HG02885 (cell line): ENCODE results near the gene MEGF9.

Experiments
- ATAC-seq: cut with Tn5 transposase; IDR thresholded peaks from one replicate; pipeline ENCODE4 v1.9.1; 2021; ENCODE audit warnings: mild to moderate bottlenecking; ENCODE audit not compliant: unreplicated experiment, poor library complexity

Gene MEGF9

GRCh38 chr9:120593250-120593954 is 120.9 kb downstream of the MEGF9 start:
- ATAC-seq = no peak

DNA sequence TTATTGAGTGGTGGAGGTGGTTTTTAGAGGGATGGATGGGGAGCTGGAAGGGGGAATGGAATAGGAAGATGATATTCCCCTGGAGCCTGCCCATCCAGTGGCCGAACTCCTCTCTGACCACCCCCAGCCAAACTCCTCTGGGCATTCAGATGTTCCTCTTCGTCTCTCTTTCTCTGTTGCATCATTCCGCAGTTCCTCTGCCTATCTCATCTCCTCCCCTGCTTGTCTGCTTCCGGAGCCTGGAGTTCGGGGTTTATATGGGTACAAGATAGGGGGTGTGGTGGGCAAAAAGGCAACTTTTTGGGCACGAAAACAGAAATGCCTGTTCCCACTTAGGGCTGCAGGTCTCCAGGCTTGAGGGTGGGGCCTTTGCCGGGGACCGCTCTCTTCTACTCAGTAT is 122.1 kb downstream of the MEGF9 start:
- no peak for ATAC-seq

DNA sequence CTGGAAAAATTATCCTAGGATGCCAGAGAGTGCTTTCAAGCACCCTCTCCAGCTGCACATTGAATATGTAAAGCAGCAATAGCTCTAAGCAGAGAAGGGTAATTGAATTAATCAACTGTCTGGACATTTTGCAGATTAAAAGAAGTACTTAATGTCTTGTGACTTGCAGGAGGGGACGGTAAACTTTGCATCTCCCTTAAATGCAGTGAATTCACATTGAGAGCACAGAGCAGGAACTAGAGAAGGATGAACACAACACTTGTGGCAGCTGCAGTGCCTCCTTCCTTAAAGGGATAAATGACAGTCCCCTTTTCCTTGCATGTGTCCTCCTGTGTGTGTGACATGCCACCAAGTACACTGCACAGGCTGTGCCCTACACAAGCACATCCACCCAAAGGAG is 126.9 kb downstream of the MEGF9 start:
- ATAC-seq = no peak

DNA sequence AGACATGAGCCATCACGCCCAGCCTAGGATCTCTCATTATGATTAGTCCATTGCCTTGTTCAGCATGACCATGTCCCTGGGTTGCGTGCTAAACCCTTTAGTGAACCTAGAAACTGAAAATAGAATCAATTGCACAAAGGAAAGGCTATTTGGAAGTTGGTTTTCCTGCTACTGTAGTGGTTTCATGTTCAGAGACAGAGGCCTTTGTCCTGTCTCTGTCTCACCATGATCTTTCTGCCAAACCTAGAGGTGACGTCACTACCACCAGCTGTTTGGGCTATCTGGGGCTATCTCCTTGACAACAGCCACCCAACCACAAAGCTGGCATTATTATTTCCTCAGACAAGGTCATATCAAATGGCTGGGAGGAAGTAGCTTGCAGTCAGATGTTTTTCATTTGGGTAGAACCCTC is 130.3 kb downstream of the MEGF9 start:
- ATAC-seq = no peak

GRCh38 chr9:120580051-120580896 is 134.0 kb downstream of the MEGF9 start, which contains the start of gene CDK5RAP2:
Gene CDK5RAP2 (minus strand): TSS chr9:120580167. CDS start chr9:120579978, 189 bp downstream.
- ATAC-seq = peak; percentile 97

DNA sequence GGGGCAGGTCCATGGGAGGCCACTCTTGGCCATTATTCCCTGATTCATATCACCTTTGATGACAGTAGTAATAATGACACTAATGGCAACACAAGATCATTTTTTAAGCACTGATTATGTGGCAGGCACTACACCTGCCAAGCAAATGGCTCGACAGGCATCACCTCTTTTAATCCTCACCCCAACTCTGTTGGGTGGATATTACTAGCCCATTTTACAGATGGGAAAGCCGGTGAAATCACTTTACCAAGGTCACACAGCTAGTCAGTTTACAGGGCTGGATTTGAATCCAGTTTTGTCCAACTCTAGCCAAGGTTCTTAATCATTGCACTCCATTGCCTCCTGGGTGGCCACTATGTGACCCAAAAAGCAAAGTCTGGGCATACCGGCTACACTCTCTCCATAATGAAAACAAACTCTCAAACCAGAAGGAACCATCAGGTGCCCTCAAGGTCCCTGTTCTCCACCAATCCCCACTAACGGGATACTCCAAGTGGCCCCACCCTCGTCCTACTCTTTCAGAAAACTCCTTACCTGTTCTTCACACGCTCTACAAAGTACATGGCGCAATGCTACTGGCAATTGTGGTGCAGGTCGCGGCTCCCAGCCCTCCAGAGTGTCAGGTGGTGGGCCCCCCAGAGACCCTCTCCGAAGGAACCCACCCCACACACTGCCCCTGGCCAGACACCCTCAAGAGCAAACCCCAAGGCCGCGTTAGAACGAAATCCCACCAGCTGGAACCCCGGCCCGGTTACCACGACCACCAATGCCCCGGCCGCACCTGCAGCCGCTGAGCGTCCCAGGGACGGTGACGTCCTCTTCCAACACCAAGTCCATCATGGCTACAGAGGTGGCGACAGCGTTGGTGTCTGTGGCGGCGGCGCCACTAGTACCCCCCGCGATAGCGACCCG is 134.9 kb downstream of the MEGF9 start:
- peak; percentile 46 for ATAC-seq

DNA sequence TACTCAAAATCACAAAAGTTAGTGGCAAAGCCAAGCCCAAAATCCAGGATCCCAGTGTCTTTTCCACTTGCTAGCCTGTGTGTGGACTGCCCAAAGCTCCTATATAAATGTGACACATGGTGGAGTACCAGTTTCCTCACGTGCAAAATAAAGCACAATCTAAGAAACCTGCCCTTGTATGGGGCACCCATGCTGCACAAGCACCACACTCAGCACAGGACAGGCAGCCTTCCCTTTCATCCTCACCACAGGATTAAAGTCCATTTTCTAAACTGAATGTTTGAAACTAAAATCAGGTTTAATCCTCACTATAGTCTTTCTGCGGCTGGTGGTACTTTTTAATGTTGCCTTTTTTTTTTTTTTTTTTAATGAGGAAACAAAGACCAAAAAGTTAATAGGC is 139.8 kb downstream of the MEGF9 start:
- ATAC-seq = no peak

GRCh38 chr9:120572472-120572871 is 141.8 kb downstream of the MEGF9 start:
- ATAC-seq = no peak

- ATAC-seq = no peak
Measured at GRCh38 chr9:120571443-120572257, 142.6 kb downstream of the MEGF9 start.

DNA sequence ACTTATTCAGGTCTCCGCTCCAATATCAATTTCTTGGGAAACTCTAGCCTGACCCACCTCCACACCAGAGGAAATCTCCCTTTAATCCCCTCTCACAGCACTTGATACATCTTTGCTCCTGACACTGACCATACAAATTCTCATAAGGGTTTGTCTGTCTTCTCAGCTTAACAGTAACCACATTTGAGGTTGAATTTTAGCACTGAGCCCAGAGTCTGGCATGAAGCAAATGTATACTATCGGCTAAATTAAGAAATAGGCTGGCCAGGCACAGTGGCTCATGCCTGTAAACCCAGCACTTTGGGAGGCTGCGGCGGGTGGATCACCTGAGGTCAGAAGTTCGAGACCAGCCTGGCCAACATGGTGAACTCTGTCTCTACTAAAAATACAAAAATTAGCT is 144.0 kb downstream of the MEGF9 start:
- no peak for ATAC-seq

DNA sequence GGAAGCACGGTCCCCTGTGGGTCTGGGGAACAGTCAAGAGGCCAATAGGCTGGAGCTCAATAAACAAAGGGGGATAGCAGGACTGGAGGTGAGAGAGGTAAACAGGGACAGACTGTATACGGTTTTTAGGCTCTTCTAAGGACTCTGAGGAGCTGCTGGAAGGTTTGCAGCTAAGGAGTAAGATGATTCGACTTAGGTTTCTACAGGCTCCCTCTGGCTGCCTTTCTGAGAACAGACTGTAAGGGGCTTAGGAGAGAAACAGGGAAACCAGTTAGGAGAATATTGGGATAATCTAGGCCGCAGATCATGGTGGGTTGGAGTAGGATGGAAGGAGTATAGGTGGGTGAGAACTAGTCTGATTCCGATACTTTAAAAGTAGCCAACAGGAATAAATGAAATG is 144.7 kb downstream of the MEGF9 start:
- no peak for ATAC-seq

GRCh38 chr9:120568816-120569215 is 145.5 kb downstream of the MEGF9 start:
- ATAC-seq = no peak

- ATAC-seq = no peak
Measured at GRCh38 chr9:120567874-120568273, 146.4 kb downstream of the MEGF9 start.

DNA sequence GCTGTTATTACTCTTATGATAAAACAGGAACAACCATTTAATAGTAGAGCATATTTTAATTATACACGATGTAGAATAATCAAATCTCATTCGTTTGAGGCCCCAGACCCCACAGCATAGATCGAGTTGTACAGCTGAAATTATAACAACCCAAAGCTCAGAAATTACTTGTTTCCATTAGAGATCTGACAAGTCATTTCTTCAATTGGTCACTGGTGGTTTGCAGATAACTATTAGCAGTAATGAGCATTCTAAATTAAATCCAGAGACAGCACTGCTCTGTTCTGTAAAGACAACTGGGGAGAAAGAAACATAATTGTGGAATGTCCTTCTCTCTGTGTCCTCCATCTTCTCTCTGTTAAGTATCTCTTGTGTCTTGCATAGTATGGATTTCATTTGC is 147.2 kb downstream of the MEGF9 start:
- no peak for ATAC-seq

DNA sequence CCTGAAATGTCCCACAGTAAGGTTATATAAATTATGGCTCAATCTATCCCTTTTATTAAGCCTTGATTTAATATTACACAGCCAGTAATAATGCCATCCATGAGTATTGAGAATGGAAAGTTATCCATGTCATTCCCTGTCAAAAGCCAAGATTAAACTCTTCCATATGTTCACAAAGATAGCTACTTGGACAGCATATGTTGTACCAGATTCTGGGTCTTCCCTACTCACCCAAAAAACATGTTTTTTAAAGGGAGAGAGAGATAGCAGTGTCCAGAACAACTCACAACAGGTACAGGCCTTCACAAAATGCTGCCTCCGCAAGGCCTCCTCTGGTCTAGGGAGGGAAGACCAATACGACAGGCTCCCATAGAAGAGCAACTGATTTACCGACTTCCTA is 149.7 kb downstream of the MEGF9 start:
- ATAC-seq = no peak

DNA sequence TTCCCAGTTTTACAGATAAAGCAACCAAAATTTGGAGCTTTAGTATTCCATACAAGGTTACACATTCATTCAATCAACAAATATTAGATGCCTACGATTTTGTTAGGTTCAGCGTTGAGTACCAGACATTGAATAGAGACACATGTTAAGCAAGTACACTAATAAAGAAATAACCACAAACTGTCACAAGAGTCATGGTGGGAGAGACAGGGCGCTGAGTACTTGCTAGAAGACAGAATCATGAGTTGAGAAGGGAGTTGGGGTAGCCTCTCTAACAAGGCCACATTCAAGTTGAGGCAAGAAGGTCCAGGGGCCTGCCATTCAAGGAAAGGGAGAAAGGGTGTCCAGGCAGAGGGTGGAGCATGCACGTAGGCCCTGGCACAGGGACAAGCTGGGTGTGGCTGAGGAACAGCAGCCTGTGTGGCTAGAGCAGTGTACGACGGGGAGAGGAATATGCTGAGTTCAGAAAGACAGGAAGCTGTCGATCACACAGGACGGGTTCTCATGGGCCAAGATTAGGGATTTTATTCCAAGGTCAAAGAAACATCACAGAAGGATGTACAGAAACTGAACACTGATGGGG is 151.3 kb downstream of the MEGF9 start:
- ATAC-seq = no peak

- ATAC-seq = no peak
Measured at GRCh38 chr9:120561709-120562108, 152.6 kb downstream of the MEGF9 start.

DNA sequence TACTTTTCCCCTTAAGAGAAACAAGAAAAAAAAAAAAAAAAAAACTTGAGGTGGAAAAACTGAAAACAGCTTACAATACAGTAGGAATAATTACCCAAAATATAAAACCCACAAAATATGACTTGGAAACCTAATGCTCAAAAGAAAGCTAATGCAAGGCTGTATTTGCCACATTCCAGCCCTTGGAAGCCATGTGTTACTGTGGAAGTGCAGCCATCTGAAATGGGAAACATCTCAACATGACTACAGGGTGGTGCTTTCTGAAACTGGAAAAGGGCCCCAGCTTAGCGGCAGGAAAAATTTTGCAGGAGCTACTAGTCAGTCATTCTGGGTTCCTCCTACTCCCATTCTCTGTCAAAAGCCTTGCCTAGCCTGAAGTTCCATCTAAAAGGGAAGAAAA is 154.7 kb downstream of the MEGF9 start:
- no peak for ATAC-seq

GRCh38 chr9:120558454-120558853 is 155.8 kb downstream of the MEGF9 start:
- ATAC-seq = no peak
